ENCODE results near the gene EMILIN3.

Gene EMILIN3

DNA sequence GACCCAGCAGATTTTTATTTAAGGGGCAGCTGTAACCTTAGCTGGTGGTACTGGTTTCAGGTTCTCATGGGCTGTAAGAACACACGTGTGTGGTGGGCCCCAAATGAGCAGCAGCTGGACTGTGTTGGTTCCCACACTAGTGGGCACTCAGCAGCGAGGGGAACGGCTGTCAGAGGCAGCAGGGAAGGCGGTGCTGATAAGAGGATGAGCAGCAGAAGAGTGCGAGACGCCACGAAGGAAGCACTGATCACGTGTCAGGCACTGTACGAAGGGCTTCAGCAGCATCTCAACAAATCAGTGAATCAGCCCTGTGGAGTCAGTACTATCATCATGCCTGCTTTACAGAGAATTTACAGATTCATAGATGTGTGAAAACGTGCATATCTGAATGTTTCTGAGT is 41.0 kb upstream of the EMILIN3 start:
- Histone ChIP-seq H3K27me3 (ENCODE audit: insufficient read depth, poor library complexity, severe bottlenecking) (no peaks in the 10 kb centered on the region), H3K4me3 (replicated peaks; ENCODE audit: insufficient read depth, low read length) (no peak overlapping the region), H3K27ac (replicated peaks) (no peak overlapping the region)
- DNase-seq (ENCODE audit: low read depth in 1 of 2, low spot score in 1 of 2), result no peak
- TF ChIP-seq GABPA (IDR thresholded peaks at IDR 0.05; ENCODE audit: low read depth) (no peak), POLR2AphosphoS5 (IDR thresholded peaks at IDR 0.05; ENCODE audit: low read depth) (no peak), SPI1 (IDR thresholded peaks at IDR 0.05; ENCODE audit: borderline replicate concordance, low read depth) (no peak)
- TF ChIP-seq, protein P1, sequence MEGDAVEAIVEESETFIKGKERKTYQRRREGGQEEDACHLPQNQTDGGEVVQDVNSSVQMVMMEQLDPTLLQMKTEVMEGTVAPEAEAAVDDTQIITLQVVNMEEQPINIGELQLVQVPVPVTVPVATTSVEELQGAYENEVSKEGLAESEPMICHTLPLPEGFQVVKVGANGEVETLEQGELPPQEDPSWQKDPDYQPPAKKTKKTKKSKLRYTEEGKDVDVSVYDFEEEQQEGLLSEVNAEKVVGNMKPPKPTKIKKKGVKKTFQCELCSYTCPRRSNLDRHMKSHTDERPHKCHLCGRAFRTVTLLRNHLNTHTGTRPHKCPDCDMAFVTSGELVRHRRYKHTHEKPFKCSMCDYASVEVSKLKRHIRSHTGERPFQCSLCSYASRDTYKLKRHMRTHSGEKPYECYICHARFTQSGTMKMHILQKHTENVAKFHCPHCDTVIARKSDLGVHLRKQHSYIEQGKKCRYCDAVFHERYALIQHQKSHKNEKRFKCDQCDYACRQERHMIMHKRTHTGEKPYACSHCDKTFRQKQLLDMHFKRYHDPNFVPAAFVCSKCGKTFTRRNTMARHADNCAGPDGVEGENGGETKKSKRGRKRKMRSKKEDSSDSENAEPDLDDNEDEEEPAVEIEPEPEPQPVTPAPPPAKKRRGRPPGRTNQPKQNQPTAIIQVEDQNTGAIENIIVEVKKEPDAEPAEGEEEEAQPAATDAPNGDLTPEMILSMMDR (IDR thresholded peaks at IDR 0.05; ENCODE audit: insufficient read depth, low read length), result no peak
- TF ChIP-seq, protein P2, sequence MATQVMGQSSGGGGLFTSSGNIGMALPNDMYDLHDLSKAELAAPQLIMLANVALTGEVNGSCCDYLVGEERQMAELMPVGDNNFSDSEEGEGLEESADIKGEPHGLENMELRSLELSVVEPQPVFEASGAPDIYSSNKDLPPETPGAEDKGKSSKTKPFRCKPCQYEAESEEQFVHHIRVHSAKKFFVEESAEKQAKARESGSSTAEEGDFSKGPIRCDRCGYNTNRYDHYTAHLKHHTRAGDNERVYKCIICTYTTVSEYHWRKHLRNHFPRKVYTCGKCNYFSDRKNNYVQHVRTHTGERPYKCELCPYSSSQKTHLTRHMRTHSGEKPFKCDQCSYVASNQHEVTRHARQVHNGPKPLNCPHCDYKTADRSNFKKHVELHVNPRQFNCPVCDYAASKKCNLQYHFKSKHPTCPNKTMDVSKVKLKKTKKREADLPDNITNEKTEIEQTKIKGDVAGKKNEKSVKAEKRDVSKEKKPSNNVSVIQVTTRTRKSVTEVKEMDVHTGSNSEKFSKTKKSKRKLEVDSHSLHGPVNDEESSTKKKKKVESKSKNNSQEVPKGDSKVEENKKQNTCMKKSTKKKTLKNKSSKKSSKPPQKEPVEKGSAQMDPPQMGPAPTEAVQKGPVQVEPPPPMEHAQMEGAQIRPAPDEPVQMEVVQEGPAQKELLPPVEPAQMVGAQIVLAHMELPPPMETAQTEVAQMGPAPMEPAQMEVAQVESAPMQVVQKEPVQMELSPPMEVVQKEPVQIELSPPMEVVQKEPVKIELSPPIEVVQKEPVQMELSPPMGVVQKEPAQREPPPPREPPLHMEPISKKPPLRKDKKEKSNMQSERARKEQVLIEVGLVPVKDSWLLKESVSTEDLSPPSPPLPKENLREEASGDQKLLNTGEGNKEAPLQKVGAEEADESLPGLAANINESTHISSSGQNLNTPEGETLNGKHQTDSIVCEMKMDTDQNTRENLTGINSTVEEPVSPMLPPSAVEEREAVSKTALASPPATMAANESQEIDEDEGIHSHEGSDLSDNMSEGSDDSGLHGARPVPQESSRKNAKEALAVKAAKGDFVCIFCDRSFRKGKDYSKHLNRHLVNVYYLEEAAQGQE (IDR thresholded peaks at IDR 0.05; ENCODE audit: insufficient replicate concordance, low read depth), result no peak

DNA sequence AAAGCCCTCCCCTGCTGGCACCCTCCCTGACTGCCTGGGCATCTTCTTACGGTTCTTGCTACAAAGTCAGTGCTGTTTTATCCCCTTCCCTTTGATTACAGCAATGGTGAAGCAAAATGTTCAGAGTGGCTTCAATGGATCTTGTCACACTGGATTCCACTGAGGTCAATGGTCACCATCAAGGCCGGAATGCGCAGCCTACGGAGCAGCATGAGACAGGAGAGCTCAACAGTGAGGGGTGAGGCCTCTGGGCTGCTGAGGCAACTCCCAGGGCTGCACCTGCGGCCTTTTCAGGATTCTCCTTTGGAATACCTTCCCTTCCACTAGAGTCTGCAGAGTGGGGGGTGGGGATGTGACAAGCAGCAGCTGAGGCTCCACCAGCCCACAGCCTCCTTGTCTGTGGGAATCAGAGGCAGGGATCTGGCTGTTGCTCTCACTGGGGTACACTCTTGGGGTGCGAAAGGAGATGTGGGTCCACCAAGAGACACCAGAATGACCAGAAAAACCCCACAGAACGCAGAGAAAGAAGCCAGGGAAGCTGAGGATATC is 40.4 kb upstream of the EMILIN3 start:
- no peak for DNase-seq (ENCODE audit: low read depth in 1 of 2, low spot score in 1 of 2)
- TF ChIP-seq, protein P2 (IDR thresholded peaks at IDR 0.05; ENCODE audit: insufficient replicate concordance, low read depth), result no peak
- TF ChIP-seq GABPA (IDR thresholded peaks at IDR 0.05; ENCODE audit: low read depth) (no peak), SPI1 (IDR thresholded peaks at IDR 0.05; ENCODE audit: borderline replicate concordance, low read depth) (no peak), POLR2AphosphoS5 (IDR thresholded peaks at IDR 0.05; ENCODE audit: low read depth) (no peak)
- TF ChIP-seq, protein P1 (IDR thresholded peaks at IDR 0.05; ENCODE audit: insufficient read depth, low read length), result no peak
- Histone ChIP-seq H3K27me3 (ENCODE audit: insufficient read depth, poor library complexity, severe bottlenecking) (no peaks in the 10 kb centered on the region), H3K27ac (replicated peaks) (no peak overlapping the region), H3K4me3 (replicated peaks; ENCODE audit: insufficient read depth, low read length) (no peak overlapping the region)

DNA sequence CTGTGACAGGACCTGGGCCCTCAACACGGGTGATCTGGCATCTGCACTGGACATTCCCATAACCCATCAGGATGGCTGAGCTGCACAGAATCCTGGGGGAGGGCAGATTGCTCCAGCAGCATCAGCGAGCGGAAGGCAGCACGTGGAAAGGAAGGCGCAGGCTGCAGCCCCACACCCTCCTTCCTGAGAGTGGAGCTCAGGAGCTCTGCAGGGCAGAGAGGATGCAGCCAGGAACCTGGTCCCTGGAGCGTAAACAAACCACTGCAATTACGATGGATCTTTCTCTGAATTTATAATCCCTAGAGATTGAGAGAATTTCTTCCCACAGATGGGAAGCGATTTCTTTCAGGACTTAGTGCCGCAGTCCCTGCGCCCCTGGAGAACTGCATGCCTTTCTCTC is 39.7 kb upstream of the EMILIN3 start:
- TF ChIP-seq GABPA (IDR thresholded peaks at IDR 0.05; ENCODE audit: low read depth) (no peak), POLR2AphosphoS5 (IDR thresholded peaks at IDR 0.05; ENCODE audit: low read depth) (no peak), SPI1 (IDR thresholded peaks at IDR 0.05; ENCODE audit: borderline replicate concordance, low read depth) (no peak)
- TF ChIP-seq, protein P1 (IDR thresholded peaks at IDR 0.05; ENCODE audit: insufficient read depth, low read length), result no peak
- TF ChIP-seq, protein P2 (IDR thresholded peaks at IDR 0.05; ENCODE audit: insufficient replicate concordance, low read depth), result no peak
- no peak overlapping the region for H3K27ac ChIP-seq (replicated peaks)

More for the DNA sequence above, 39.7 kb upstream of the EMILIN3 start:
- DNase-seq (ENCODE audit: low read depth in 1 of 2, low spot score in 1 of 2), result no peak
- H3K27me3 ChIP-seq (ENCODE audit: insufficient read depth, poor library complexity, severe bottlenecking), result no peaks in the 10 kb centered on the region
- H3K4me3 ChIP-seq (replicated peaks; ENCODE audit: insufficient read depth, low read length), result no peak overlapping the region
